ENCODE measurements around the gene ARF1.

GRCh38 chr1:228144193-228144992, 61.9 kb downstream of the ARF1 start:
- TF ChIP-seq ZBTB25 (CRISPR knock-in tag; IDR thresholded peaks at IDR 0.05) (no peak), CSRNP1 (CRISPR knock-in tag; IDR thresholded peaks at IDR 0.05) (no peak), IKZF1 (IDR thresholded peaks at IDR 0.05) (no peak), GTF2F1 (IDR thresholded peaks at IDR 0.05; ENCODE audit: low read length) (no peak), ATF5 (CRISPR knock-in tag; IDR thresholded peaks at IDR 0.05; ENCODE audit: low read depth) (no peak), POLR2A (IDR thresholded peaks at IDR 0.05; ENCODE audit: insufficient read depth in 1 of 2, low read depth in 2 of 2, low read length in 2 of 2) (no peak)
